ENCODE measurements around the gene CCN6.

The CCN6 gene

DNA sequence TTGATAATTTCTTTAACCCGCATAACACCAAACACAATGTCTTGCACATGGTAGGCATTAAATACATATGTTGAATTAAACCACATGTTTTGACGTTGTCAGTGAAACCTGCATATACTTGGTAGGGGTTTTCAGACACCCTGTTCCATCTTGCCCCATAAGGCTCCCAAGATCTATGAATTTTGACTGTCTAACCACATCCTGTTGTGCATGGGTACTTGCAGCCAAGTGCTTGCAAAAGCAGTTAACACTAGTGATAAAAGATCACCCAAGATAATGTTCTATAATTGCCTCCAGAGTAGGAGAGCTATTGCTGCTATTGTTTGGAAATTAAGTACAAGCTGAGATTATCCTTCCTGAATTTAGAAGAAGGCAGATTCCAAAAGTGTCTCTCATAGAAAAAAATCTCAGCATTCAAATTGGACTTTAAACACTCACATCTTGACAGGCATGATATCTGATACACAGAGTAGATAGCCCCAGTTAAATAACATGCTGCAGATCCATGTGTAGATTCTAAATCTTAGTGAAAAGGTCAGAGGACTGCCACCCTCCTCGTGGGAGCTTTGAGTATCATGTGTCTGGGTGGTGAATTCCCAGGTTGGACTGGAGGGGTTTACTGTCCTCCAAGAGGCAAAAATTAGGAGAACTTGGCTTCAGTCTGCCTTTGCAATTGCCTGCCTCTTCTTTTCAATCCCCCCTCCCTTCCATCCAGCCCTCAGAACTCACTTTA, 25.8 kb upstream of the CCN6 start:
- H3K36me3 ChIP-seq (ENCODE audit: control insufficient read depth in 2 of 2, insufficient read depth in 1 of 2, low read length in 2 of 2), result no peaks in the 10 kb centered on the region
- no peak overlapping the region for H3K4me3 ChIP-seq (ENCODE audit: low read depth, low read length)
- no peak overlapping the region for H3K27ac ChIP-seq (ENCODE audit: extremely low read depth, low read depth, low read length)
- POLR2A ChIA-PET, result no interaction called here
- TF ChIP-seq, protein P1, sequence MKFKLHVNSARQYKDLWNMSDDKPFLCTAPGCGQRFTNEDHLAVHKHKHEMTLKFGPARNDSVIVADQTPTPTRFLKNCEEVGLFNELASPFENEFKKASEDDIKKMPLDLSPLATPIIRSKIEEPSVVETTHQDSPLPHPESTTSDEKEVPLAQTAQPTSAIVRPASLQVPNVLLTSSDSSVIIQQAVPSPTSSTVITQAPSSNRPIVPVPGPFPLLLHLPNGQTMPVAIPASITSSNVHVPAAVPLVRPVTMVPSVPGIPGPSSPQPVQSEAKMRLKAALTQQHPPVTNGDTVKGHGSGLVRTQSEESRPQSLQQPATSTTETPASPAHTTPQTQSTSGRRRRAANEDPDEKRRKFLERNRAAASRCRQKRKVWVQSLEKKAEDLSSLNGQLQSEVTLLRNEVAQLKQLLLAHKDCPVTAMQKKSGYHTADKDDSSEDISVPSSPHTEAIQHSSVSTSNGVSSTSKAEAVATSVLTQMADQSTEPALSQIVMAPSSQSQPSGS (tag by site-specific recombination; IDR thresholded peaks at IDR 0.05; ENCODE audit: low read depth), result no peak
- TF ChIP-seq ZNF157 (tag by site-specific recombination; IDR thresholded peaks at IDR 0.05), result peak; percentile 68
- TF ChIP-seq ZEB2 (tag by site-specific recombination; IDR thresholded peaks at IDR 0.05), result no peak
- H3K4me1 ChIP-seq (ENCODE audit: control insufficient read depth, insufficient read depth, low read length), result no peaks in the 10 kb centered on the region
- CTCF ChIA-PET, result interaction anchor here (0.6 to 5.2 kb wide), 31 partner anchors 8 to 1200 kb away, joined by 3 to 88 read pairs (median 5); no protein-coding TSS in a partner anchor
- H3K9me3 ChIP-seq (ENCODE audit: control insufficient read depth, insufficient read depth, low read depth, low read length), result no peaks in the 10 kb centered on the region

DNA sequence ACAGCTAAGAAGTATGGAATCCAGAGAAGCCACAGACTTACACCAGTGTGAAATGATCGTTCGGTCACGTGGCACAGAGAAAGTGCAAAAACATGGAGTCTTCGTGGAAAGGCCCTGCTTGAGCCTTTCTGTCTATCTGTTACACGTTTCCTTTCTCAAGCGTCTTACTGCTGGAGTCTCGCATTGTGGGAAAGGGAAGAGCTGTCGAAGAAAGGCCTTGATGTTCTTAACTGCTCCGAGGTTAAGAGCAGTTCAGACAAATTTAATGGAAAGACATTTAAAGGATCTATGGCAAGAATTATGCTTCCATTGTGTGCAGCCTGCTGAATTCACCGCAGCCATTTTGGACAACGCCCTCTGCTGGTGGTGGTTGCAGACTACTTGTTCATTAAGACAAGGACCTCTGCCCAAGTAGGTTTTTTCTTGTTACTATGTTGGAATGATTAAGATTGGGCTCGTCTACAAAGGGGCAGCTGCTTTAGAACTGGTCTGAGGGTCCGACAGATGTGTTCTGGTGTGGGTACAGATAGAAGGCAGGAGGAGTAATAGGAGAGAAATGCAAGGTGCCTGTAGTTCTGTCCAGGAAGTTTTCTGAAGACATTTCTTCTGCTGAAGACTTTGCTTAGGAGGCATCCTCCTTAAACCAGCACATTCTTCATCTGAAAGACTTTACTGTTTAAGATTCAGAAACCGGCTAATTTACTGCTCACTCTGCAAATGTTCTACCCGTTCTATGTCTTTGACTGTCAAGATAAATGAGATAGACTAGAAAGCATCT, 24.7 kb upstream of the CCN6 start:
- no peaks in the 10 kb centered on the region for H3K36me3 ChIP-seq (ENCODE audit: control insufficient read depth in 2 of 2, insufficient read depth in 1 of 2, low read length in 2 of 2)
- no peak overlapping the region for H3K4me3 ChIP-seq (ENCODE audit: low read depth, low read length)
- H3K9me3 ChIP-seq (ENCODE audit: control insufficient read depth, insufficient read depth, low read depth, low read length), result no peaks in the 10 kb centered on the region
- no peak overlapping the region for H3K27ac ChIP-seq (ENCODE audit: extremely low read depth, low read depth, low read length)
- ChIA-PET CTCF (interaction anchor here (0.6 to 5.2 kb wide), 37 partner anchors 9 to 1079 kb away, joined by 3 to 88 read pairs (median 4); no protein-coding TSS in a partner anchor), POLR2A (no interaction called here)
- no peaks in the 10 kb centered on the region for H3K4me1 ChIP-seq (ENCODE audit: control insufficient read depth, insufficient read depth, low read length)
- TF ChIP-seq, protein P2, sequence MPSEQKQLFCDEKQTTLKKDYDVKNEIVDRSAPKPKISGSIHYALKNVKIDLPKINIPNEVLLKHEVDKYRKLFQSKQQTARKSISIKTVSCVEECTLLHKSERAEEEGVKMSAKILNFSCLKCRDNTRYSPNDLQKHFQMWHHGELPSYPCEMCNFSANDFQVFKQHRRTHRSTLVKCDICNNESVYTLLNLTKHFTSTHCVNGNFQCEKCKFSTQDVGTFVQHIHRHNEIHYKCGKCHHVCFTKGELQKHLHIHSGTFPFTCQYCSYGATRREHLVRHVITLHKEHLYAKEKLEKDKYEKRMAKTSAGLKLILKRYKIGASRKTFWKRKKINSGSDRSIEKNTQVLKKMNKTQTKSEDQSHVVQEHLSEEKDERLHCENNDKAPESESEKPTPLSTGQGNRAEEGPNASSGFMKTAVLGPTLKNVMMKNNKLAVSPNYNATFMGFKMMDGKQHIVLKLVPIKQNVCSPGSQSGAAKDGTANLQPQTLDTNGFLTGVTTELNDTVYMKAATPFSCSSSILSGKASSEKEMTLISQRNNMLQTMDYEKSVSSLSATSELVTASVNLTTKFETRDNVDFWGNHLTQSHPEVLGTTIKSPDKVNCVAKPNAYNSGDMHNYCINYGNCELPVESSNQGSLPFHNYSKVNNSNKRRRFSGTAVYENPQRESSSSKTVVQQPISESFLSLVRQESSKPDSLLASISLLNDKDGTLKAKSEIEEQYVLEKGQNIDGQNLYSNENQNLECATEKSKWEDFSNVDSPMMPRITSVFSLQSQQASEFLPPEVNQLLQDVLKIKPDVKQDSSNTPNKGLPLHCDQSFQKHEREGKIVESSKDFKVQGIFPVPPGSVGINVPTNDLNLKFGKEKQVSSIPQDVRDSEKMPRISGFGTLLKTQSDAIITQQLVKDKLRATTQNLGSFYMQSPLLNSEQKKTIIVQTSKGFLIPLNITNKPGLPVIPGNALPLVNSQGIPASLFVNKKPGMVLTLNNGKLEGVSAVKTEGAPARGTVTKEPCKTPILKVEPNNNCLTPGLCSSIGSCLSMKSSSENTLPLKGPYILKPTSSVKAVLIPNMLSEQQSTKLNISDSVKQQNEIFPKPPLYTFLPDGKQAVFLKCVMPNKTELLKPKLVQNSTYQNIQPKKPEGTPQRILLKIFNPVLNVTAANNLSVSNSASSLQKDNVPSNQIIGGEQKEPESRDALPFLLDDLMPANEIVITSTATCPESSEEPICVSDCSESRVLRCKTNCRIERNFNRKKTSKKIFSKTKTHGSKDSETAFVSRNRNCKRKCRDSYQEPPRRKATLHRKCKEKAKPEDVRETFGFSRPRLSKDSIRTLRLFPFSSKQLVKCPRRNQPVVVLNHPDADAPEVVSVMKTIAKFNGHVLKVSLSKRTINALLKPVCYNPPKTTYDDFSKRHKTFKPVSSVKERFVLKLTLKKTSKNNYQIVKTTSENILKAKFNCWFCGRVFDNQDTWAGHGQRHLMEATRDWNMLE (tag by site-specific recombination; conservative IDR thresholded peaks at IDR 0.05; ENCODE audit: low read depth), result 0 out of 2 replicates have a peak, but pooled peaks have one; percentile 18
- TF ChIP-seq YY1 (tag by site-specific recombination; IDR thresholded peaks at IDR 0.05) (peak; percentile 80), TRIM28 (IDR thresholded peaks at IDR 0.05; ENCODE audit: borderline replicate concordance, low read length) (peak; percentile 51; the same call in 1 of the 2 replicates), SETDB1 (IDR thresholded peaks at IDR 0.05; ENCODE audit: insufficient read length, low read length) (peak; percentile 26), ZNF843 (tag by site-specific recombination; IDR thresholded peaks at IDR 0.05) (no peak), ZNF654 (tag by site-specific recombination; IDR thresholded peaks at IDR 0.05; ENCODE audit: low read depth) (peak; percentile 47), ZBTB8A (tag by site-specific recombination; IDR thresholded peaks at IDR 0.05) (no peak), ZNF701 (tag by site-specific recombination; IDR thresholded peaks at IDR 0.05) (no peak), ZEB2 (tag by site-specific recombination; IDR thresholded peaks at IDR 0.05) (no peak), ZNF423 (tag by site-specific recombination; IDR thresholded peaks at IDR 0.05) (no peak), YY2 (tag by site-specific recombination; IDR thresholded peaks at IDR 0.05) (peak; percentile 58; the same call in 1 of the 2 replicates), ZNF776 (tag by site-specific recombination; IDR thresholded peaks at IDR 0.05; ENCODE audit: borderline replicate concordance) (no peak), ZNF2 (tag by site-specific recombination; IDR thresholded peaks at IDR 0.05) (peak; percentile 70; the same call in 1 of the 2 replicates)
- TF ChIP-seq, protein P3, sequence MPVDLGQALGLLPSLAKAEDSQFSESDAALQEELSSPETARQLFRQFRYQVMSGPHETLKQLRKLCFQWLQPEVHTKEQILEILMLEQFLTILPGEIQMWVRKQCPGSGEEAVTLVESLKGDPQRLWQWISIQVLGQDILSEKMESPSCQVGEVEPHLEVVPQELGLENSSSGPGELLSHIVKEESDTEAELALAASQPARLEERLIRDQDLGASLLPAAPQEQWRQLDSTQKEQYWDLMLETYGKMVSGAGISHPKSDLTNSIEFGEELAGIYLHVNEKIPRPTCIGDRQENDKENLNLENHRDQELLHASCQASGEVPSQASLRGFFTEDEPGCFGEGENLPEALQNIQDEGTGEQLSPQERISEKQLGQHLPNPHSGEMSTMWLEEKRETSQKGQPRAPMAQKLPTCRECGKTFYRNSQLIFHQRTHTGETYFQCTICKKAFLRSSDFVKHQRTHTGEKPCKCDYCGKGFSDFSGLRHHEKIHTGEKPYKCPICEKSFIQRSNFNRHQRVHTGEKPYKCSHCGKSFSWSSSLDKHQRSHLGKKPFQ (tag by site-specific recombination; IDR thresholded peaks at IDR 0.05), result no peak
- TF ChIP-seq, protein P4, sequence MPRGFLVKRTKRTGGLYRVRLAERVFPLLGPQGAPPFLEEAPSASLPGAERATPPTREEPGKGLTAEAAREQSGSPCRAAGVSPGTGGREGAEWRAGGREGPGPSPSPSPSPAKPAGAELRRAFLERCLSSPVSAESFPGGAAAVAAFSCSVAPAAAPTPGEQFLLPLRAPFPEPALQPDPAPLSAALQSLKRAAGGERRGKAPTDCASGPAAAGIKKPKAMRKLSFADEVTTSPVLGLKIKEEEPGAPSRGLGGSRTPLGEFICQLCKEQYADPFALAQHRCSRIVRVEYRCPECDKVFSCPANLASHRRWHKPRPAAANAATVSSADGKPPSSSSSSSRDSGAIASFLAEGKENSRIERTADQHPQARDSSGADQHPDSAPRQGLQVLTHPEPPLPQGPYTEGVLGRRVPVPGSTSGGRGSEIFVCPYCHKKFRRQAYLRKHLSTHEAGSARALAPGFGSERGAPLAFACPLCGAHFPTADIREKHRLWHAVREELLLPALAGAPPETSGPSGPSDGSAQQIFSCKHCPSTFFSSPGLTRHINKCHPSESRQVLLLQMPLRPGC (tag by site-specific recombination; IDR thresholded peaks at IDR 0.05), result no peak
- TF ChIP-seq, protein P5, sequence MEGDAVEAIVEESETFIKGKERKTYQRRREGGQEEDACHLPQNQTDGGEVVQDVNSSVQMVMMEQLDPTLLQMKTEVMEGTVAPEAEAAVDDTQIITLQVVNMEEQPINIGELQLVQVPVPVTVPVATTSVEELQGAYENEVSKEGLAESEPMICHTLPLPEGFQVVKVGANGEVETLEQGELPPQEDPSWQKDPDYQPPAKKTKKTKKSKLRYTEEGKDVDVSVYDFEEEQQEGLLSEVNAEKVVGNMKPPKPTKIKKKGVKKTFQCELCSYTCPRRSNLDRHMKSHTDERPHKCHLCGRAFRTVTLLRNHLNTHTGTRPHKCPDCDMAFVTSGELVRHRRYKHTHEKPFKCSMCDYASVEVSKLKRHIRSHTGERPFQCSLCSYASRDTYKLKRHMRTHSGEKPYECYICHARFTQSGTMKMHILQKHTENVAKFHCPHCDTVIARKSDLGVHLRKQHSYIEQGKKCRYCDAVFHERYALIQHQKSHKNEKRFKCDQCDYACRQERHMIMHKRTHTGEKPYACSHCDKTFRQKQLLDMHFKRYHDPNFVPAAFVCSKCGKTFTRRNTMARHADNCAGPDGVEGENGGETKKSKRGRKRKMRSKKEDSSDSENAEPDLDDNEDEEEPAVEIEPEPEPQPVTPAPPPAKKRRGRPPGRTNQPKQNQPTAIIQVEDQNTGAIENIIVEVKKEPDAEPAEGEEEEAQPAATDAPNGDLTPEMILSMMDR (tag by site-specific recombination; IDR thresholded peaks at IDR 0.05), result peak; percentile 47; the same call in 1 of the 2 replicates
- TF ChIP-seq, protein P6, sequence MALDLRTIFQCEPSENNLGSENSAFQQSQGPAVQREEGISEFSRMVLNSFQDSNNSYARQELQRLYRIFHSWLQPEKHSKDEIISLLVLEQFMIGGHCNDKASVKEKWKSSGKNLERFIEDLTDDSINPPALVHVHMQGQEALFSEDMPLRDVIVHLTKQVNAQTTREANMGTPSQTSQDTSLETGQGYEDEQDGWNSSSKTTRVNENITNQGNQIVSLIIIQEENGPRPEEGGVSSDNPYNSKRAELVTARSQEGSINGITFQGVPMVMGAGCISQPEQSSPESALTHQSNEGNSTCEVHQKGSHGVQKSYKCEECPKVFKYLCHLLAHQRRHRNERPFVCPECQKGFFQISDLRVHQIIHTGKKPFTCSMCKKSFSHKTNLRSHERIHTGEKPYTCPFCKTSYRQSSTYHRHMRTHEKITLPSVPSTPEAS (tag by site-specific recombination; IDR thresholded peaks at IDR 0.05), result peak; percentile 63

All from HEK293 (cell line).